ENCODE data around the gene TOR4A.

The TOR4A gene

GRCh38 chr9:137286975-137287383 is 9.5 kb downstream of the TOR4A start:
- no peak for DNase-seq (ENCODE audit: low read depth)
- H3K4me3 ChIP-seq (ENCODE audit: low read depth, low read length): no peak overlapping the region

- no peak for DNase-seq (ENCODE audit: low read depth)
- H3K4me3 ChIP-seq (ENCODE audit: low read depth, low read length): no peak overlapping the region
Observed at GRCh38 chr9:137293094-137293481, 15.6 kb downstream of the TOR4A start.

GRCh38 chr9:137293482-137294090 is 16.1 kb downstream of the TOR4A start:
- no peak overlapping the region for H3K4me3 ChIP-seq (ENCODE audit: low read depth, low read length)
- no peak for DNase-seq (ENCODE audit: low read depth)

GRCh38 chr9:137294091-137294680 is 16.7 kb downstream of the TOR4A start:
- no peak for DNase-seq (ENCODE audit: low read depth)
- no peak overlapping the region for H3K4me3 ChIP-seq (ENCODE audit: low read depth, low read length)

GRCh38 chr9:137294681-137295237 is 17.2 kb downstream of the TOR4A start:
- H3K4me3 ChIP-seq (ENCODE audit: low read depth, low read length): no peak overlapping the region
- DNase-seq (ENCODE audit: low read depth): no peak

- no peak for DNase-seq (ENCODE audit: low read depth)
- no peak overlapping the region for H3K4me3 ChIP-seq (ENCODE audit: low read depth, low read length)
Observed at GRCh38 chr9:137295238-137295811, 17.8 kb downstream of the TOR4A start.

- no peak overlapping the region for H3K4me3 ChIP-seq (ENCODE audit: low read depth, low read length)
- no peak for DNase-seq (ENCODE audit: low read depth)
Observed at GRCh38 chr9:137295849-137296669, 18.5 kb downstream of the TOR4A start.

GRCh38 chr9:137296670-137297664 is 19.4 kb downstream of the TOR4A start:
- DNase-seq (ENCODE audit: low read depth): no peak
- no peak overlapping the region for H3K4me3 ChIP-seq (ENCODE audit: low read depth, low read length)

- DNase-seq (ENCODE audit: low read depth): no peak
- H3K4me3 ChIP-seq (ENCODE audit: low read depth, low read length): no peak overlapping the region
Observed at GRCh38 chr9:137297966-137298365, 20.4 kb downstream of the TOR4A start.

GRCh38 chr9:137298401-137299202 is 21.1 kb downstream of the TOR4A start:
- H3K4me3 ChIP-seq (ENCODE audit: low read depth, low read length): no peak overlapping the region
- no peak for DNase-seq (ENCODE audit: low read depth)

GRCh38 chr9:137299203-137299565 is 21.7 kb downstream of the TOR4A start:
- no peak for DNase-seq (ENCODE audit: low read depth)
- H3K4me3 ChIP-seq (ENCODE audit: low read depth, low read length): no peak overlapping the region

- no peak for DNase-seq (ENCODE audit: low read depth)
- no peak overlapping the region for H3K4me3 ChIP-seq (ENCODE audit: low read depth, low read length)
Observed at GRCh38 chr9:137299938-137300337, 22.4 kb downstream of the TOR4A start.

GRCh38 chr9:137300567-137301080 is 23.1 kb downstream of the TOR4A start:
- DNase-seq (ENCODE audit: low read depth): no peak
- peak overlapping the region; percentile 37 for H3K4me3 ChIP-seq (ENCODE audit: low read depth, low read length)

- no peak for DNase-seq (ENCODE audit: low read depth)
- peak overlapping the region; percentile 37 for H3K4me3 ChIP-seq (ENCODE audit: low read depth, low read length)
Observed at GRCh38 chr9:137301081-137301947, 23.8 kb downstream of the TOR4A start.

GRCh38 chr9:137302118-137302448 is 24.6 kb downstream of the TOR4A start, which contains the start of gene NRARP:
Gene NRARP (minus strand): TSS chr9:137302271. CDS start chr9:137301928, 343 bp downstream.
- H3K4me3 ChIP-seq (ENCODE audit: low read depth, low read length): peak within 1 kb of the TSS; percentile 47
- DNase-seq (ENCODE audit: low read depth): no peak

GRCh38 chr9:137302449-137303150 is 25.1 kb downstream of the TOR4A start:
- H3K4me3 ChIP-seq (ENCODE audit: low read depth, low read length): peak overlapping the region; percentile 47
- DNase-seq (ENCODE audit: low read depth): no peak

All from skeletal muscle cell (primary cell).